ENCODE measurements around the gene TRO. TPM values are rescaled to one million over a fixed set of nuclear protein-coding genes. Genes with fewer than 3 reads are reported as not detected.

Gene TRO, protein sequence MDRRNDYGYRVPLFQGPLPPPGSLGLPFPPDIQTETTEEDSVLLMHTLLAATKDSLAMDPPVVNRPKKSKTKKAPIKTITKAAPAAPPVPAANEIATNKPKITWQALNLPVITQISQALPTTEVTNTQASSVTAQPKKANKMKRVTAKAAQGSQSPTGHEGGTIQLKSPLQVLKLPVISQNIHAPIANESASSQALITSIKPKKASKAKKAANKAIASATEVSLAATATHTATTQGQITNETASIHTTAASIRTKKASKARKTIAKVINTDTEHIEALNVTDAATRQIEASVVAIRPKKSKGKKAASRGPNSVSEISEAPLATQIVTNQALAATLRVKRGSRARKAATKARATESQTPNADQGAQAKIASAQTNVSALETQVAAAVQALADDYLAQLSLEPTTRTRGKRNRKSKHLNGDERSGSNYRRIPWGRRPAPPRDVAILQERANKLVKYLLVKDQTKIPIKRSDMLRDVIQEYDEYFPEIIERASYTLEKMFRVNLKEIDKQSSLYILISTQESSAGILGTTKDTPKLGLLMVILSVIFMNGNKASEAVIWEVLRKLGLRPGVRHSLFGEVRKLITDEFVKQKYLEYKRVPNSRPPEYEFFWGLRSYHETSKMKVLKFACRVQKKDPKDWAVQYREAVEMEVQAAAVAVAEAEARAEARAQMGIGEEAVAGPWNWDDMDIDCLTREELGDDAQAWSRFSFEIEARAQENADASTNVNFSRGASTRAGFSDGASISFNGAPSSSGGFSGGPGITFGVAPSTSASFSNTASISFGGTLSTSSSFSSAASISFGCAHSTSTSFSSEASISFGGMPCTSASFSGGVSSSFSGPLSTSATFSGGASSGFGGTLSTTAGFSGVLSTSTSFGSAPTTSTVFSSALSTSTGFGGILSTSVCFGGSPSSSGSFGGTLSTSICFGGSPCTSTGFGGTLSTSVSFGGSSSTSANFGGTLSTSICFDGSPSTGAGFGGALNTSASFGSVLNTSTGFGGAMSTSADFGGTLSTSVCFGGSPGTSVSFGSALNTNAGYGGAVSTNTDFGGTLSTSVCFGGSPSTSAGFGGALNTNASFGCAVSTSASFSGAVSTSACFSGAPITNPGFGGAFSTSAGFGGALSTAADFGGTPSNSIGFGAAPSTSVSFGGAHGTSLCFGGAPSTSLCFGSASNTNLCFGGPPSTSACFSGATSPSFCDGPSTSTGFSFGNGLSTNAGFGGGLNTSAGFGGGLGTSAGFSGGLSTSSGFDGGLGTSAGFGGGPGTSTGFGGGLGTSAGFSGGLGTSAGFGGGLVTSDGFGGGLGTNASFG (N-terminal part only)
- 60.4 to 105 TPM (median 66.1 TPM) in 3 replicates for total RNA-seq
- long read RNA-seq, full-length matches to known transcripts = 11 of 55 reads
- long read RNA-seq, partial matches to known transcripts = 13 of 55 reads
- long read RNA-seq, other reads (novel, unspliced or antisense) = 31 of 55 reads

DNA sequence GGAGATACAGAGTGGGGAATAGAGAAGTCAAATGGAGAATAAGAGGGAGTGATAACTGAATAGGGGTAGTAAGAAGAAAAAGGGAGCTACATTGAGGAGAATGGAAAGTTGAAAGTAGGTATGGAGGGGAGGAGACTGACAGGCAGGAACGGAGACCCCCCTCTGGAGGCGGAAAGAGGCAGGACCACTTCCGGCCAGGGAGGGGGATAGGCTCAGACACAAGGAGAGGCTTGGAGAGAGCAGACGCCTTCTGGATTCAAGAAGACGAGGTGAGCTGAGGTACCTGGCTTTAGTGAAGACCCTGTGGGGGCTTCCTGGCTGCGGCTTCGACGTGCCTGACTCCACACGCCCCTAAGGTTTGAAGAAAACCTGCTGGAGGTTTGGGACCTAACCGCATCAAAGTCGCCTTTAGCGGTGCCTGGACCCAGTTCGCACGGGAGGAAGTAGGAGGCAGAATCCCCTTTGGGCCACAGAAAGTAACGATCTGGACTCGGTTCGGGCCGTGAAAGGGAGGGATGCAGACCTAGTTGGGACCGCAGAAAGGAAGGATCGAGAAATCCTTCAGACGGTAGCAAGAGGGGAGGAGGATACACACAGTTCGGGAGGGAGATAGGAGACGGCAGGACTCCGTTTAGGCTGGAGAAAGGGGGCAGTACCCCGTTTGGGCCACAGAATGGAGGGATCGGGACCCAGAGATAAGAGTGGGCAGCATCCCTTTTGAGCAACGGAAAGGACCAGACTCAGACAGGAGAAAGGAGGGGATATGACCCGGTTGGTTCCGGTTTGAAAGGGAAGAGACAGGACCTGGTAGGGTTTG, at the start of gene TRO:
Gene TRO (plus strand): TSS at position 215 of the 817 bp plus-strand sequence. CDS start 1,423 bp downstream, outside the sequence.
- H3K4me3 Mint-ChIP-seq (ENCODE audit: unreplicated experiment) = peak within 1 kb of the TSS; percentile 88
- TF ChIP-seq, protein P1, sequence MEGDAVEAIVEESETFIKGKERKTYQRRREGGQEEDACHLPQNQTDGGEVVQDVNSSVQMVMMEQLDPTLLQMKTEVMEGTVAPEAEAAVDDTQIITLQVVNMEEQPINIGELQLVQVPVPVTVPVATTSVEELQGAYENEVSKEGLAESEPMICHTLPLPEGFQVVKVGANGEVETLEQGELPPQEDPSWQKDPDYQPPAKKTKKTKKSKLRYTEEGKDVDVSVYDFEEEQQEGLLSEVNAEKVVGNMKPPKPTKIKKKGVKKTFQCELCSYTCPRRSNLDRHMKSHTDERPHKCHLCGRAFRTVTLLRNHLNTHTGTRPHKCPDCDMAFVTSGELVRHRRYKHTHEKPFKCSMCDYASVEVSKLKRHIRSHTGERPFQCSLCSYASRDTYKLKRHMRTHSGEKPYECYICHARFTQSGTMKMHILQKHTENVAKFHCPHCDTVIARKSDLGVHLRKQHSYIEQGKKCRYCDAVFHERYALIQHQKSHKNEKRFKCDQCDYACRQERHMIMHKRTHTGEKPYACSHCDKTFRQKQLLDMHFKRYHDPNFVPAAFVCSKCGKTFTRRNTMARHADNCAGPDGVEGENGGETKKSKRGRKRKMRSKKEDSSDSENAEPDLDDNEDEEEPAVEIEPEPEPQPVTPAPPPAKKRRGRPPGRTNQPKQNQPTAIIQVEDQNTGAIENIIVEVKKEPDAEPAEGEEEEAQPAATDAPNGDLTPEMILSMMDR (IDR thresholded peaks at IDR 0.05) = peak; percentile 67
- peaks cover 7% of the 10 kb centered on the region for H3K9me3 Mint-ChIP-seq (ENCODE audit: low read depth)
- peaks cover 5% of the 10 kb centered on the region for H3K36me3 Mint-ChIP-seq (ENCODE audit: low read depth)
- H3K4me1 Mint-ChIP-seq (ENCODE audit: low read depth) = peaks cover 8% of the 10 kb centered on the region
- H3K27me3 Mint-ChIP-seq (ENCODE audit: low read depth) = no peaks in the 10 kb centered on the region
- no peak for DNase-seq (ENCODE audit: low spot score)
- peak within 1 kb of the TSS; percentile 76 for H3K27ac Mint-ChIP-seq (ENCODE audit: unreplicated experiment)

DNA sequence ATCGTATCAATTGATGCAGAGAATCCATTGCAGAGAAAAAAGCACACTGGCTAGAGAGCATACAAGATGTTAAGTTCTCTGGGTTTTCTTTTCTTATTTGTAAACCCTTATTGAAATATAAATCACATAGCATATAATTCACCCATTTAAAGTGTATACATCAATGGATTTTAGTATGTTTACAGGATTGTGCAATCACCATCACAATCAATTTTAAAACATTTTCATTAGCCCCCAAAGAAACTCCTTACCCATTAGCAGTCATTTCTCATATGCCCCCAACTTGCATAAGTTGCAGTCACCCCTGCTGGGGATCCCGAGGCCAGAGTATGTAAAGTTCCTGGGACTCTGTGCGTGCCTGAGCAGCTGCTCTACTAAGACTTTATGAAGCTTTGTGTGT, 34.9 kb upstream of the TRO start:
- TF ChIP-seq, protein P1 (IDR thresholded peaks at IDR 0.05) = no peak
- Mint-ChIP-seq H3K9me3 (ENCODE audit: low read depth) (peaks cover 28% of the 10 kb centered on the region), H3K4me1 (ENCODE audit: low read depth) (no peaks in the 10 kb centered on the region)

GRCh38 chrX:54891573-54891972, 29.1 kb upstream of the TRO start:
- Mint-ChIP-seq H3K4me3 (ENCODE audit: unreplicated experiment) (no peak overlapping the region), H3K36me3 (ENCODE audit: low read depth) (no peaks in the 10 kb centered on the region), H3K9me3 (ENCODE audit: low read depth) (peaks cover 31% of the 10 kb centered on the region), H3K27ac (ENCODE audit: unreplicated experiment) (no peak overlapping the region), H3K27me3 (ENCODE audit: low read depth) (peaks cover 3% of the 10 kb centered on the region), H3K4me1 (ENCODE audit: low read depth) (no peaks in the 10 kb centered on the region)
- DNase-seq (ENCODE audit: low spot score) = no peak
- TF ChIP-seq, protein P1 (IDR thresholded peaks at IDR 0.05) = peak; percentile 76

More for the DNA sequence above, 34.9 kb upstream of the TRO start:
- H3K27me3 Mint-ChIP-seq (ENCODE audit: low read depth) = peaks cover 3% of the 10 kb centered on the region
- no peak for DNase-seq (ENCODE audit: low spot score)
- H3K27ac Mint-ChIP-seq (ENCODE audit: unreplicated experiment) = no peak overlapping the region
- no peak overlapping the region for H3K4me3 Mint-ChIP-seq (ENCODE audit: unreplicated experiment)
- no peaks in the 10 kb centered on the region for H3K36me3 Mint-ChIP-seq (ENCODE audit: low read depth)

- Mint-ChIP-seq H3K36me3 (ENCODE audit: low read depth) (no peaks in the 10 kb centered on the region), H3K9me3 (ENCODE audit: low read depth) (peaks cover 29% of the 10 kb centered on the region), H3K27ac (ENCODE audit: unreplicated experiment) (no peak overlapping the region), H3K4me3 (ENCODE audit: unreplicated experiment) (no peak overlapping the region), H3K4me1 (ENCODE audit: low read depth) (no peaks in the 10 kb centered on the region), H3K27me3 (ENCODE audit: low read depth) (peaks cover 2% of the 10 kb centered on the region)
- peak; percentile 55 for DNase-seq (ENCODE audit: low spot score)
- TF ChIP-seq, protein P1 (IDR thresholded peaks at IDR 0.05) = no peak
Measured at GRCh38 chrX:54894159-54894558, 26.5 kb upstream of the TRO start.
